ENCODE data around the gene MRFAP1L1. TPM values are rescaled to one million over a fixed set of nuclear protein-coding genes. Genes with fewer than 3 reads are reported as not detected.
A peak's percentile ranks its signal among the peaks of the same experiment; 100 is the strongest.

Gene MRFAP1L1
- total and polyA plus RNA-seq, 9 of the 15 experiments (the other 6 are each of a cell fraction or from before 2014, with no cell fraction given), result 37.6 to 111 (median 83.8) TPM

GRCh38 chr4:6673660-6674499 lies 35.8 kb downstream of the MRFAP1L1 start (continued):
- peak; percentile 97; the same call in 1 of the 2 replicates for TF ChIP-seq STAT6 (CRISPR knock-in tag; IDR thresholded peaks at IDR 0.05)
- peak; percentile 85 for TF ChIP-seq TOE1 (IDR thresholded peaks at IDR 0.05; ENCODE audit: borderline replicate concordance)
- TF ChIP-seq TOE1 (CRISPR knock-in tag; IDR thresholded peaks at IDR 0.05; ENCODE audit: borderline replicate concordance, low read depth), result no peak; the same call in 1 of the 2 replicates
- TF ChIP-seq ELF4 (CRISPR knock-in tag; IDR thresholded peaks at IDR 0.05), result peak; percentile 77; the same call in 1 of the 2 replicates
- TF ChIP-seq ZHX1 (conservative IDR thresholded peaks at IDR 0.05; ENCODE audit: low read length), result no peak
- no peak for TF ChIP-seq ARID4B (CRISPR knock-in tag; IDR thresholded peaks at IDR 0.05)
- no peak for TF ChIP-seq ZNF717 (CRISPR knock-in tag; IDR thresholded peaks at IDR 0.05)
- no peak for TF ChIP-seq HLTF (IDR thresholded peaks at IDR 0.05)
- no peak for TF ChIP-seq FOXJ2 (tag; IDR thresholded peaks at IDR 0.05)
- no peak for TF ChIP-seq ZNF143 (CRISPR knock-in tag; IDR thresholded peaks at IDR 0.05)
- peak; percentile 99 for TF ChIP-seq POLR2A (conservative IDR thresholded peaks at IDR 0.05)
- no peak for TF ChIP-seq MEF2A (IDR thresholded peaks at IDR 0.05; ENCODE audit: control insufficient read depth, low read depth, low read length)
- TF ChIP-seq ESRRA (IDR thresholded peaks at IDR 0.05; ENCODE audit: borderline replicate concordance, low read depth), result peak; percentile 80; the same call in 1 of the 2 replicates
- no peak for TF ChIP-seq SMC3 (conservative IDR thresholded peaks at IDR 0.05; ENCODE audit: insufficient read depth, low read depth, low read length)
- TF ChIP-seq ZNF263 (CRISPR knock-in tag; IDR thresholded peaks at IDR 0.05; ENCODE audit: borderline replicate concordance), result no peak
- no peak for TF ChIP-seq ZFP36 (IDR thresholded peaks at IDR 0.05; ENCODE audit: low read depth, low read length, partially characterized antibody)
- TF ChIP-seq MLX (CRISPR knock-in tag; conservative IDR thresholded peaks at IDR 0.05), result peak; percentile 23 to 81; a peak in 1 of 4 replicates
